GM12892 (cell line): ENCODE data around the gene CASTOR1.

ENCODE experiments used
- POLR2A ChIP-seq: IDR thresholded peaks from 2 replicates; pipeline ENCODE4 v1.6.1; 2011; ENCODE audit warnings: low read depth, low read length, control low read depth
- POLR2AphosphoS5 ChIP-seq: IDR thresholded peaks from 2 replicates; pipeline ENCODE4 v1.6.1; 2011; ENCODE audit warnings: low read depth, low read length, control low read depth
- TAF1 ChIP-seq: IDR thresholded peaks from 2 replicates; pipeline ENCODE4 v1.6.1; 2011; ENCODE audit warnings: low read depth, mild to moderate bottlenecking, control low read depth, low read length, borderline replicate concordance

- TF ChIP-seq TAF1 = no peak
- no peak for TF ChIP-seq POLR2A
- no peak for TF ChIP-seq POLR2AphosphoS5
These were observed 26.8 kb upstream of the CASTOR1 start for GRCh38 chr22:30315962-30316576.
